HG03025 (cell line): ENCODE measurements around the gene SETD5.

Experiments
- ATAC-seq: cut with Tn5 transposase; IDR thresholded peaks from one replicate; pipeline ENCODE4 v1.9.1; 2021; ENCODE audit warnings: mild to moderate bottlenecking, moderate library complexity; ENCODE audit not compliant: unreplicated experiment, low FRiP score

The SETD5 gene

GRCh38 chr3:9388562-9389272 lies 8.7 kb upstream of the SETD5 start:
- ATAC-seq: no peak

GRCh38 chr3:9390265-9390888 lies 7.0 kb upstream of the SETD5 start:
- no peak for ATAC-seq

- ATAC-seq: no peak
Observed at GRCh38 chr3:9392041-9392440, 5.4 kb upstream of the SETD5 start.

- ATAC-seq: no peak
Observed at GRCh38 chr3:9395570-9396300, 1.7 kb upstream of the SETD5 start.

- ATAC-seq: peak; percentile 25
Observed at GRCh38 chr3:9396301-9396631, 1.1 kb upstream of the SETD5 start.

- ATAC-seq: peak; percentile 75
Observed at GRCh38 chr3:9396632-9397331, 633 bp upstream of the SETD5 start.

GRCh38 chr3:9397906-9398699 lies 688 bp downstream of the SETD5 start:
- ATAC-seq: no peak

- ATAC-seq: no peak
Observed at GRCh38 chr3:9398700-9399336, 1.4 kb downstream of the SETD5 start.

GRCh38 chr3:9399337-9399703 lies 1.9 kb downstream of the SETD5 start:
- ATAC-seq: no peak

GRCh38 chr3:9399746-9400145 lies 2.3 kb downstream of the SETD5 start:
- no peak for ATAC-seq

- ATAC-seq: no peak
Observed at GRCh38 chr3:9400616-9401015, 3.2 kb downstream of the SETD5 start.

- no peak for ATAC-seq
Observed at GRCh38 chr3:9401986-9402385, 4.6 kb downstream of the SETD5 start.

GRCh38 chr3:9402410-9403228 lies 5.2 kb downstream of the SETD5 start:
- ATAC-seq: no peak

- no peak for ATAC-seq
Observed at GRCh38 chr3:9403463-9403862, 6.0 kb downstream of the SETD5 start.

- no peak for ATAC-seq
Observed at GRCh38 chr3:9404680-9405079, 7.3 kb downstream of the SETD5 start.

- no peak for ATAC-seq
Observed at GRCh38 chr3:9405756-9406155, 8.3 kb downstream of the SETD5 start.

GRCh38 chr3:9406856-9407626 lies 9.6 kb downstream of the SETD5 start:
- no peak for ATAC-seq

GRCh38 chr3:9408061-9408460 lies 10.6 kb downstream of the SETD5 start:
- ATAC-seq: no peak
